Body of pancreas (tissue), 4 donors: ENCODE measurements around the gene RASD2.

ENCODE experiments used
- CTCF ChIP-seq, 7 experiments: fragments of 450-650 bp in 4 of 7; fragments of 200-600 bp in 3 of 7; sonication (generic) in 3 of 7; IDR thresholded peaks; one replicate each; pipeline ENCODE4 v1.5.1; 2016 to 2019; ENCODE audit warnings: antibody characterized with exemption in 7 of 7
- POLR2A ChIP-seq, 3 donors: fragments of 450-650 bp; IDR thresholded peaks; one replicate each; pipeline ENCODE4 v1.6.1; 2016; ENCODE audit warnings: antibody characterized with exemption in 3 of 3, mild to moderate bottlenecking in 2 of 3

GRCh38 chr22:35539910-35540594 lies 579 bp upstream of the RASD2 start:
- TF ChIP-seq POLR2A (IDR thresholded peaks at IDR 0.05) (no peak), CTCF (IDR thresholded peaks at IDR 0.05) (no peak)
